HEK293 (cell line): ENCODE measurements around the gene LRRC15.

ENCODE experiments used
- CTCF ChIP-seq: fragments of 450-650 bp; formaldehyde crosslinking; IDR thresholded peaks from 2 replicates; pipeline ENCODE4 v1.5.1; 2016; ENCODE audit warnings: missing biosample characterization, missing genetic modification characterization
- GLI4 ChIP-seq: fragments of 450-650 bp; formaldehyde crosslinking; IDR thresholded peaks from 2 replicates; pipeline ENCODE4 v1.5.1; 2016; ENCODE audit warnings: missing biosample characterization, missing genetic modification characterization
- HOXA7 ChIP-seq: sonication (generic); formaldehyde crosslinking; IDR thresholded peaks from 2 replicates; pipeline ENCODE4 v1.8.1; 2022; ENCODE audit warnings: missing genetic modification reagents, borderline replicate concordance
- KLF1 ChIP-seq: fragments of 450-650 bp; formaldehyde crosslinking; IDR thresholded peaks from 2 replicates; pipeline ENCODE4 v1.5.1; 2016; ENCODE audit warnings: missing biosample characterization, missing genetic modification characterization
- PRDM1 ChIP-seq: fragments of 450-650 bp; formaldehyde crosslinking; IDR thresholded peaks from 2 replicates; pipeline ENCODE4; 2016; ENCODE audit warnings: missing biosample characterization, missing genetic modification characterization
- ZFP69B ChIP-seq: fragments of 450-650 bp; formaldehyde crosslinking; IDR thresholded peaks from 2 replicates; pipeline ENCODE4 v1.5.1; 2016; ENCODE audit warnings: missing biosample characterization, missing genetic modification characterization

GRCh38 chr3:194375473-194376240 lies 6.1 kb upstream of the LRRC15 start:
- TF ChIP-seq PRDM1, result no peak
- no peak for TF ChIP-seq KLF1 (tag by site-specific recombination)
- no peak for TF ChIP-seq HOXA7 (CRISPR knock-in tag)
- no peak for TF ChIP-seq CTCF (tag by site-specific recombination)
- no peak for TF ChIP-seq ZFP69B (tag by site-specific recombination)
- TF ChIP-seq GLI4 (tag by site-specific recombination), result no peak
